CD4-positive, alpha-beta T cell treated with Interleukin-4 for 4 hours (primary cell): Measurements from ENCODE around the gene RAI1.
"Not testable (repeated sequence)": the region's sequence is repeated elsewhere in the genome, so short reads cannot be mapped to it uniquely, and the experiment has no call there.

Experiments used
- DNase-seq: peaks from one replicate; pipeline ENCODE4 v3.0.0-alpha.2; 2020

Gene RAI1

DNA sequence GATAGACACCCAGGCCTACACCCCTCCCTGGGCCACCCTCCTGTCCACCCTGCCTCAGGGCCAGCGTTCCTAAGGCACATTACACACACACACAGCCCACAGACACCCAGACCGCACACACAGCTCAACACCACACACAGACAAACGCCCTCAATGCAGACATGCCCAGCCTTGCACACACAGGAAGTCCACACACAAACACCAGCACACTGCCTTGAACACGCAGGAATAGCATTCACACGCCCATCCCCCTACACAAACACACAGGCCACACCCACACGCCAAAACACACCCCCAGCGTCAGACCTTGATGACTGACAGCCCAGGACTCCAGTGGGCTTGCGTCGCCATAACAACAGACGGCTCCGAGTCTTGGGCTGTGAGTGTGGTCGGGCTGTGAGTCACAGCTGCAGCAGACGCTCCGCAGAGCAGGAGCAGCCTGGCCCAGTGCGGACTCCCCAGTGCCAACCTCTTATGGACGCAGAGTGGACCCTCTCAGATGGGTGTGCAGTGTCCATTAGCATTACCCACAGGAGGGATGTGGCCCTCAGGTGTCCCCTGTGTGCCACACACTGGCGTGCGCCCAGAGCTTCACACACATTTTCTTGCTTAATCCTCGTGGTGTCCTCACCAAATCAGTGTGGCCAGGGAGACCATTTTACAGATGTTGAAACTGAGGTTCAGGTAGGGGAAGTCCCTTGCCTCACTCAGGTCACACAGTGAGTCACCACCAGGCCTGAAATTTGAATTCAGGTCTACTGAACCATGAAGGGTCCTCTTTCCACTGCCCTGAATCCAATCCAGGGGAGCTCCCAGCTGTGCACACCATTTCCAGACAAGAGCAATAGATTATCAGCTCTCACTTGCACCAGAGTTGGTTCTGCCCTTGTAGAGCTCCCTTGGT, 17.8 kb upstream of the RAI1 start:
- peak; percentile 92 for DNase-seq

DNA sequence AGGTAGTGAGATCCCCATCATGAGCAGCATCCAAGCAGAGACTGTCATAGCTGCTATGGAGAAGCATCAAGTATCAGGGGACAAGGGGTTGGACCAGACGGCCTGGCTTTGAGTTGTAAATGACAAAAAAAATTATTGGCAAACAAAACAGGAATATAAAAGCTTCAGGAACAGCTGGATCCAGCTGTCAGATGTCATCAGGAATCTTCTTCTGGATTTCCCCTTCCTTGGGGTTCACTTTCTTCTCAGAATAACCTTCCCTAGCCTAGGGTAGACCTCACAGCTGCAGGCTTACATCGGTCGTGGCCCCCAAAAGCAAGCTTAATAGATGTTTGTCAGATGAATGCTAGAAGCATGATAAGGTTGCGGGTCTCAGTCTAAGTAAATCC, 17.2 kb upstream of the RAI1 start:
- DNase-seq, result no peak

DNA sequence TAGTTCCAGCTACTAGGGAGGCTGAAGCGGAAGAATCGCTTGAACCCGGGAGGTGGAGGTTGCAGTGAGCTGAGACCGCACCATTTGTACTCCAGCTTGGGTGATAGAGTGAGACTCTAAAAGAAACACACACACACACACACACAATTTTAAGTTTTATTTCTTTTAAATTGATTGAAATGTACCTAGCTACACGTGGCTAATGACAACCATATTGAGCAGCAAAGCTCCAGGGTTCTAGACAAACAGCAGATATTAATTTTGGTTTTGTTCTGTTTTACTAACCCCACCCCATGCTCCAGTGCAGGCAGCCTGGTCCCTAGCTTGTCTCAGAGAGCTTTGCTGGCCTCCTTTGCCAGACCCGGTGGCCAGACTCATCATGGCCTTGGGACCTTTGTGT, 16.0 kb upstream of the RAI1 start:
- DNase-seq, result no peak

DNA sequence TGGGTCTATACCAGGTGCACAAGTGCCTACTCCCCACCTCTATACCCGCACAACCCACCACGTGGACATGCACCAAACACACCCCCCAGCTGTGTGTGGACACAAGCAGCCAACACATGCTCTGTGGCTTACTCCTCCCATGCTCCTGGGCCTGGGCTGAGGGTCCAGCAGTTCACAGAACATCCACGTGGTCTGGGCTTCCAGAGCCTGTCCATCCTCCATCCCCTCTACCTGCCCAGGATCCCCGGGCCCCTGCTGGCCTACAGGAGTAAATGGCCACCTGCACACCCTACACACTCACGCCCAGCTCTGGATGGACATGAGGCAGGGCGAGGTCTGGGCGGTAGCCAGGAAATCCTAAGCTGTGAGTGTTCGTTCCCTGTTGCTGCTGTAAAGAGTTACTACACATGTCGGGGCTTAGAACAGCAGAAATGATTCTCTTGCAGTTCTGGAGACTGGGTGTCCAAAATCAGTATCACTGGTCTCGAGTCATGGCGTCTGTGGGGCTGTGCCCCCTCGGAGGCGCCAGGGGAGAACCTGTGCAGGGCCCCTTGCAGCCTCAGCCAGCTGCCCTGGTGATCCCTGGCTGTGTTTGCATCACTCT, 15.0 kb upstream of the RAI1 start:
- DNase-seq, result no peak

DNA sequence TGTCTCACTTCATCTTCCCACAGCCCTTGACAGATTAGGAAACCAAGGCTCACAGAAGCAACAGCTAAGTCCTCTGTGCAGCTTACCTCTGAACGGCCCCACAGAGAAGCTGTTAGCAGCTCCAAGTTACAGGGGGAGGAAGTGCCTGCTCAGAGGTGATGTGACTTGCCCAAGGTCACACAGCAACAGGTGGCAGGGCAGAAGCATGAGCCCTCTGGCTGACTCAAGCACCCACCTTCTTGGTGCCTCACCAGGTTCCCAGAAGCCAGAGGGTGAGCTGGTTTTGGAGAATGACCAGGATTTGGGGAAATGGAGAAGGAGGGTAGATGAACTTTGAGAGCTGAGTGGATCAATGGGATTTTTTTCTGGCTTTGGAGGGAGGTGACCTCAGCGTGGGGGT, 14.0 kb upstream of the RAI1 start:
- no peak for DNase-seq

DNA sequence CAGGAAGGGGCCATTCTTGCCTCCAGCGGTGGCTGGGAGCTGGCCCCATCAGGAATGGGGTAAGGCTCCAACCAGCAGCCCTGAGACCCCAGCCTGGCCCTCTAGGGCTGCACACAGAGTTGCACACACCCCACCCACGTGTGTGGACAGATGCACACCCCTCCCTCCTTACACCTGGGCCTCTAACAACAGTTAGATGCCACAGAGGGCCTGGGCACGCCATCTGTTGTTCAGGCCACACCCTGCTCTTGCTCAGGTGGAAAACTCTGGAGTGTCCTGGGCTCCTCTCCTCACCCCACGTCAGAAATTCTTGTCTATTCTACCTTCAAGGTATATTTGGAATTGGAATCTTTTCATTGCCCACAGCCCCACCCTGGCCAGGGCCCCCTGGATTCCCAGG, 13.3 kb upstream of the RAI1 start:
- DNase-seq, result no peak

DNA sequence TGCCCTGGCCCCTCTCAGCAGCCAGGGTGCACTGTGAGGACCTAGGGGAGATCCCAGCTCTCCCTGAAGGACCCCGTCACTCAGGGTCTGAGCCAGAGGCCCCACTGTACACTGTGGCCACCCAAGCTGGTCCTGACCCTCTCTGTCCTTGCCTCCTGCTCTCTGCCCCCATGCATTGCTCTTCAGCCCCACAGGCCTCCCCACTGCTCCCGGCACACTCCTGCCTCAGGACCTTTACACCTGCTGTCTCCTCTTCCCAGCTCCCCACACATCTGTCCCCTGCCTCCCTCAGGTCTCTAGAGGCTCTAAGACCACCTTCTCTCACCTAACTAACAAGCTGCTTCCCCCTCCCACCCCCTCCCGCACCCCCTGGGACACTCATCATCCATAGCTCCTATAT, 12.9 kb upstream of the RAI1 start:
- DNase-seq, result no peak

DNA sequence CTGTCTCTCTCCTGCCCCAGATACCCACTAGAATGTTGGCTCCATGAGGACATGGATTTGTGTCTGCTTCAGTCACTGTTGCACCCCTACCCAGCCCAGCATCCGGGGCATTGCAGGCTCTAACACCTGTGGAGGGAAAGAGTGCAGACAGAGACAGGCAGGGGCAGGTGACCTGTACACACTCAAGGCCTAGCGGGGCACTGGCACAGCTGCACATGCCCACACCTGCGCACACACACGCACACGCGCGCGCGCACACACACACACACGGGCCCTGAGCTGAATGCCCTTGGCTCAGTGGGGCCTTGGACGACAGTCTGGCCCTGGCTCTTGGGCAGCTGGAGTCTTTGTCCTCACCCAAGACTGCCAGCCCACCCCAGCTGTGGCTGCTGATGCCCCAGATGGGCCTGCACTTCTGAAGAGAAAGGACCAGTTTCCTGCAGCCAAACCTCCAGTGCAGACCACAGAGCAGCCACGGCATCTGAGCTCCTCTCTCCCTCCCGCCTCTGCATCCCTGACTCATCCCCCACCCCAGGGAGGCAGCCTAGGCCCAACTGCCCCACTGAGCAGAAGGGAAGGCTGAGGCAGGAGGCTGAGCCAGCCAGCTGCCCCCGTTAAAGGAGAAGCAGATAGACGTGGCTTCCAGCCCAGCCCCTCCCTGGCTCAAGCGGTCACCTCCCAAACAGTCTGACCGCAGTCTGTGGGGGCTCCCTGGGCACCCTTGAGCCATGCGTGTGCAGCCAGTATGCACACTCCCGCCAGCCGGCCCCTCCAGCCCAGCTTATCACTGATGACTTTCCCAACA, 12.3 kb upstream of the RAI1 start:
- DNase-seq, result no peak

DNA sequence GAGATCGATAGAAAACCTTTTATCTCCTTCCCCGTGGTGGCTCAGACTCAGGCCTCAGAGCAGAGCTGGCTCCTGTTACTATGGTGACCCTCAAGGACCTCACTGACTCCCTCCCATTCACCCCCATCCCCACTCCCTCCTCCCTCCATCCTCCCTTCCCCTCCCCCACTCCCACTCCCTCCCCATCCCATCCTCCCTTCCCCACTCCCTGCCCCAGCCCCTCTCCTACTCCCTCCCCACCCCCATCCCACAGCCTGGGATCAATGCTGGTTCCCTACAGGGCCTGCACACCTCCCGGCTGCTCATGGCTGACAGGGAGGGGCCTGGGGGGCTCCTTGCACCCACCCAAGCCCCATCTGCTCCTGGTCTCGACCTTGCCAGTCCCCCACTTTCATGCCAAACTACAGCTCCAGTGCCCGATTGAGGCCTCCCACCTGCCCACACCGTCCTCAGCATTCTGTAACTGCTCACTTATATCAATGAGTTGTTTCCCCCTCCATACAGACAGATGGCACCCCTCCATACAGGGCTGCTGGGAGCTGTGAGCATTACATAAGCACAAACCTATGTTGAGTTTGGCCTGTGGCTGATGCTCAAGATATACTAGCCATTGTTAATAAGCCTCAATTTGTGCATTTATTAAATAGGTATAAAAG, 11.6 kb upstream of the RAI1 start:
- DNase-seq, result no peak

DNA sequence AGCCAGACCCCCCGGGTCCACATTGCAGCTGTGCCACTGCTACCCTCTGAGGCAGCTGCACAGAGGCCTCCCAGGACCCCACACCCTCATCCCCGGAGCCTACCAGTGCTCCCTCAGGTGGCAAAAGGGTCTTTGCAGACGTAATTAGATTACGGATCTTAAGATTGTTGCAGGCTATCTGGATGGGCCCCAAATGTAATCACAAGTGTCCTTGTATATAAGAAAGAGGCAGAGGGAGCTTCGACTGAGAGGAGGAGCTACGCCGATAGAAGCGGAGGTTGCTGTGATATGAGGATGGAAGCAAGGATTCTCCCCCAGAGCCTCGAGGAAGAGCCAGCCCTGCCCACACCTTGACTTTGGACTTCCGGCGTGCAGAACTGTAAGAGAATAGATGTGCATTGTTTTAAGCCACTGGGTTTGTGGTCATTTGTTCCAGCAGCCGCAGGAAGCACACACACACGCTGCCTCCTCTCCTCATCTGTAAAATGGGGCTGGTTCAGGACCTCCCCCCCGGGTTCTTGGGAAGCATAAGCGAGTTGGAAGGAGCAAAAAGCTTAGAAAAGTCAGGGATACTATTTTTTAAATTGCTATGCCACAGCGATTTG, 10.5 kb upstream of the RAI1 start:
- no peak for DNase-seq

DNA sequence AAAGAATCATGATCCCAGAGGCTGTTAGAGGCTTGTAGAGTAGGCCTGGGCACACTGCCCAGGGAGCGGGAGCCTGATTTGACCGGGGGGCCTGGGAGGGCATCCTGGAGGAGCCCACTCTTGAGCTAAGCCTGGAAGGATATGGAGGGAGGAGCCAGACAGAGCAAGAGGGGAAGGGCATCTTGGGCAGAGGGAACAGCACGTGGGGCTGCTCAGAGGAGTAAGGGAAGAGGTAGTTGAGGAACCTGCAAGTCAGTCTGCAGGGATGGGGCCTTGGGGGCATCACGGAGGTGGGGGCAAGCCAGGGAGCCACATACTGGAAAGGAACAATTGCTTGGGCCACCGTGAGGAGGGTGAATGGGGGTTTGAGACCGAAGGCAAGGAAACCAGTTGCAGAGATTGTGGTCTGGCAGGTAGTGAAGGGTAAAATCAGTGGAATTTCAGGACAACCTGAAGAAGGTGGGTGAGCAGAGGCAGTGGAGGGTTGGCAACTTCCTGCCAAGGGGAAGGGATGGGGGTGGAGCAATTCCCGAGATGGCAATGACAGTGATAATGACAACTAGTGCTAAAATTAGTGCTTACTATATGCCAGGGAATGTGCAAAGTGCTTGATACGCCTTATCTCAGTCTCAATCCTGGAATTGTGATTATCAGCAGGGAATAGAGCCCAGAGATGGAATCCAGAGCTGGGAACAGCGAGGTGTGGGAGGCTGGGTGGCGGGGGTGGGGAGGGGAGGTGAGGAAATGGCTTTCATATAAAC, 9.7 kb upstream of the RAI1 start:
- no peak for DNase-seq

DNA sequence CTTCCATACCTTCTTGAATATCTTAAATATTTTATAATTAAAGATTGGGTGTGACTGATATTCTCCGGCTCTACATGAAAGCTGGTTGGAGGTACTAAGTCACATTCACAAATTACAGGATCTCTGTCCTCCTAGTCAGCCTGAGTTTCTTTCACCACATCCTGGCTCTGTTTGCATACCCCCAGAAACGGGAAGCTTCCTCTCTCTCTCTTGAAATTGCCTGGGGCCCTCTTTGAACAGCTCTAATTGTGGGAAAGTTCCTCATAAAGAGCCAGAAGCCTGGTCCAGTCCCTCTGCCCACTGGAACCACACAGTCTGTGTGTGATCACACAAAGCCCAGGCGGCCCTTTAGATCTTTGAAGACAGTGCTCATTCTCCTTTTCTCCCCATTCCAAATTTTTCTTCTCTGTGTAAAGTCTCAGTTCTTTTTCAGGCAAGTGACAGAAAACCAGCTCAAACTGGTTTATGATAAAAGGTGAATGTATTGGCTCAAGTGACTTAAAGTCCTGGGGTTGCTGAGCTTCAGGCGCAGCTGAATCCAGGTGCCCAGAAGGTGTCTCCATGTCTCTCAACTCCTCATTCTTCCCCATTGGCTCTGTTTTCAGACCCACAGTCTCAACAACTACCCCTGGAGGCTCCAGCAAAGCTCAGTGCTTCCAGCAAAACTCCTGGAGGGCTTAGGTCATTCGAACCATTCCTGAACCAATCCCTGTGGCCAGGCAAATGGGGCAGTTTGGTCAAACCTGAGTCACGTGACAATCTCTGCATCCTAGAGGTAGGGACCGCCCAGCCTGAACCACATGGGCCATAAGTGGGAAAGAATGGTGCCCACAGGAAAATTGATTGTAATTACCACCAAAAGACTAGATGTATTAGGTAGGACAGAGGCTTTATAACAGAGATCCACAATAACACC, 8.5 kb upstream of the RAI1 start:
- DNase-seq, result no peak

DNA sequence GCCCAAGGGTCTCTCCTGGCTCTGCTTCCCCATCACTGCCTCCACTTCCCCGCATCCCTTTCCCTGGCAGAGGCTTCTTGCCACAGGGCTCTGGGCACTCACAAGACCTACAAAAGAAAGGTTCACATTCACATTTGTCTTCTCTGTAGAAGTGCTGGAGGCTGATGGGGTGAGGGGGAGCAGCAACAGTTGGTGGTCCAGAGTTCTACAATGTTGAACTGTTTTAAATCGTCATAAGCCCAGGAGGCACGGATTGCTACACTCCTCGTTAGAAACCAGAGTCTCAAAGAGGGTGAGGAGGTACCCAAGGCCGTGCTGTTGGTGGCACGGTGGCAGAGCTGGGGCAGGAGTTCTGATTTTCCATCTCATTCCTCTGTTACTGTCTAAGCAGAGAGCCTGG, 5.8 kb upstream of the RAI1 start:
- no peak for DNase-seq

DNA sequence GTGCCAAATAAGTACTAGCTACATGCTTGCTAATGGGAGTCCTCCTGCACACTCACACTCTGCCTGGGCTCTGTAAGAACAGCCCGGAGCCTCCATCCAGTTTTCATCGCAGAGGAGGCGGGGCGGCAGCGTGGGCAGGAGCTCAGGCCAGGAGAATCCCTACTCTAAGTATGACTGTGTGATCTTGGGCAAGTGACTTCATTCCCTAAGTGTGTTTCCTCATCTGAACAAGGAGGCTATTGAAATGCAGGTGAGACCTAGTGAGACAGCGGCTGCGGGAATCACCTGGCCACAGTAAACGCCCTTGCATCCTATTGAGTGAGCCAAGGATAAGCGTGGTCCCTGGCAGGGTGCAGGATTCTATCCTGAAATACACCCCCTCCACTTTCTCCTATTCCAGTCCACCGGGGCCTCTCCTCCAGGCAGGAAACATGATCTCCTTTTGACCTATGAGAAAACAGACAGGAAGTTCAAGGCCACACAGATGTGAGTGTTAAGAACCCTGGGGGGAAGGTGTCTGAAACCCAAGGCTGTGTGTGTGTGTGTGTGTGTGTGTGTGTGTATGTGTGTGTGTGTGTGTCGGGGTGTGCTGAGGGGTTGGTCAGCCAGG, 5.2 kb upstream of the RAI1 start:
- DNase-seq, result peak; percentile 51

DNA sequence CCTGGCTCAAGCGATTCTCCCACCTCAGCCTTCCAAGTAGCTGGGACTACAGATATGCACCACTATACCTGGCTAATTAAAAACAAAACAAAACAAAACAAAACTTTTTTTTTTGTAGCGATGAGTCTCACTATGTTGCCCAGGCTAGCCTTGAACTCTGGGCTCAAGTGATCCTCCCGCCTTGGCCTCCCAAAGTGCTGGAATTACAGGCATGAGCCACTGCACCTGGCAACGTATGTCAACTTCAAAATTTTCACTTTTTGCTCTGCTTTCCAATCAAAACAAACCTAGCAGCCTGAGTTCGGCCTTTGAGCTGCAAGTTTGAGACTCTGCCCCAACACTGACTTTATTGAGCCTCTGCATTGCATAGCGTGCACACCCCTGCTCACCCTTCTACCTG, 4.5 kb upstream of the RAI1 start:
- no peak for DNase-seq

DNA sequence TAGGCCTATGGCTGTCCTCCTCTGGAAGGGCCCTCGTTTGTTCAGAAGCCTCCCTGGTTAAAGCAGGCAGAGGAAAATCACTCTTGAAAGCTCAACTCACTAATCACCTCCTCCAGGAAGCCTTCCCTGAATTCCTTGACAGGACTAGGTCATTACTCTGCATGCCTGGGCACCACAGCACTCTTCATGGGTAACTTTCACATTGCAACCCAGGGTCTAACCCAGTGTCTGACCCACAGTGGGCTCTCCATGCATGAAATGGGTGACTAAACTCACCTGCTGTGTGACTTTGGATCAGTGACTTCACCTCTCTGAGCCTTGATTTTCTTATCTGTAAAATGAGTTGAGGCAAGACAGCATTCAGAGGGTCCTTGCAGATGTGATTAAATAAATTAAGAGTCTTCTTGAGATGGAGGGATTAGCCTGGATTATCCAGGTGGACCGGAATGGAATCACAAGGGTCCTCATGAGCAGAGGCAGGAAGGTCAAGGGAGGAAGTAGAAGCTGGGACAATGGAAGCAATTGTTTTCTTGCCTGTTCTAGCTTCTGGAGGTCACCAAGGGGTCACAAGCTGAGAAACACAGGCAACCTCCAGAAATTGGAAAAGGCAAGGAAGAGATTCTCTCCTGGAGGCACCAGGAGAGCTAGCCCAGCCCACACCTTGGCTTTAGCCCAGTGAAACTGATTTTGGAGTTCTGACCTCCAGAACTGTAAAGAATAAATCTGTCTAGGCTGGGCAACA, 3.8 kb upstream of the RAI1 start:
- no peak for DNase-seq

DNA sequence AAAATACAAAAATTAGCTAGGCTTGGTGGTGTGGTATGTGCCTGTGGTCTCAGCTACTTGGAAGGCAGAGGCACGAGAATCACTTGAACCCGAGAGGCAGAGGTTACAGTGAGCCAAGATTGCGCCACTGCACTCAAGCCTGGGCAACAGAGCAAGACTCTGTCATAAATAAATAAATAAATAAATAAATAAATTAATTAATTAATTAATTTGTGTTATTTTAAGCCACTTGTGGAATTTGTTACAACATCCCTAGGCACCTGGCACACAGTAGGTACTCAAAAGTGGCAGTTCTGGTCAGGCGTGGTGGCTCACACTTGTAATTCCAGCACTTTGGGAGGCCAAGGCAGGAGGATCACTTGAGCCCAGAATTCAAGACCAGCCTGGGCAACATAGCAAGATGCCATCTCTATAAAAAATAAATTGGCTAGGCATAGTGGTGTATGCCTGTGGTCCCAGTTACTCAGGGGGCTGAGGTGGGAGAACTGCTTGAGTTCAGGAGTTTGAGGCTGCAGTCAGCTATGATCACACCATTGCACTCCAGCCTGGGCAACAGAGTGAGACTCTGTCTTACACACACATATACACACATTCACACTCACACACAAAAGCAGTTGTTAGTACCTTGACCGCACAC, 3.1 kb upstream of the RAI1 start:
- not testable (repeated sequence) for DNase-seq

DNA sequence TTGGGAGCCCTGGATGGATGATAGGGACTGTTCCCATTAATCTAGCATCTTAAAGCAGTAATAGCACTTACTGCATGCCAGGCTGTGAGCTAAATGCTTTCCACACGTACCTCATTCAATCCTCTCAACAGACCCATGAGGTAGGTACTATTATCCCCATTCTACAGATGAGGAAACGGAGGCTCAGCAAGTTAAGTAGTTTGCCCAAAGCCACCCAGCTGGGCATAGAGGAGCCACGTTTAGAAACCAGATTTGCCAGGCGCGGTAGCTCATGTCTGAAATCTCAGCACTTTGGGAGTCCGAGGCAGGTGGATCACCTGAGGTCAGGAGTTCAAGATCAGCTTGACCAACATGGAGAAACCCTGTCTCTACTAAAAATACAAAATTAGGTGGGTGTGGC, 2.0 kb upstream of the RAI1 start:
- DNase-seq, result no peak

DNA sequence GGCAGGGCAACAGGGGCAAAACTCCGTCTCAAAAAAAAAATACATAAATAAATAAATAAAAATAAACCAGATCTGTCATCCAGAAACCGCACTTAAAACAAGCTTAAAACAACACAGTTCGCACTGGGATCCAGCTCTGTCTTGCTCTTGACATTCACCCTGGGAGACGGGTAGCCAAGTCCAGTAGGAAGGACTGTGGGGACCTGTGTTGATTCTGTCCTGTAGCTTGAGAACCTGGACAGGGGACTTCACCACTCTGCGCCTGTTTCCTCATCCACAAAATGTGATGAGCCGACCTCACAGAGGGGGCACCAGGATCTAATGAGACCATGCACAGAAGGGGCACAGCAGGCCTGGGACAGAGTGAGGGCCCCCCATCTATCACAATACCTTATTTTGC, 1.5 kb upstream of the RAI1 start:
- DNase-seq, result no peak
